PC-9 (cell line): ENCODE measurements around the gene SIGLEC6. TPM values are rescaled to one million over a fixed set of nuclear protein-coding genes. Genes with fewer than 3 reads are reported as not detected.

Experiments
- BruUV-seq: library from RNA; stranded (reverse); fragments of 400-500 nt; replicated peaks from 2 replicates; lab custom pipeline; 2021; lab: Mats Ljungman, UMichigan
- CTCF ChIA-PET: fragments of 300-600 bp; sonication (Branson Sonifier 250); formaldehyde crosslinking; loops from one replicate; lab custom pipeline; 2022; ENCODE audit warnings: antibody characterized with exemption; lab: Charles Lee
- POLR2A ChIA-PET: fragments of 300-600 bp; sonication (Branson Sonifier 250); formaldehyde crosslinking; loops from one replicate; lab custom pipeline; 2022; ENCODE audit warnings: antibody characterized with exemption; ENCODE audit not compliant: unreplicated experiment; lab: Charles Lee
- DNase-seq, 2 experiments: peaks; one replicate each; pipeline versions ENCODE4 v3.0.0 to v3.0.0-alpha.2; 2015 to 2022; ENCODE audit warnings: mixed read lengths in 1 of 2
- H2AFZ ChIP-seq: fragments of 200-600 bp; sonication (generic); 2 replicates; pipeline ENCODE4 v1.8.1; 2017; ENCODE audit warnings: antibody characterized with exemption
- H3F3A ChIP-seq: fragments of 200-600 bp; sonication (generic); 2 replicates; pipeline ENCODE4 v1.8.1; 2017; ENCODE audit warnings: antibody characterized with exemption, mild to moderate bottlenecking, low read depth; ENCODE audit not compliant: insufficient read depth
- H3K27ac ChIP-seq: fragments of 200-600 bp; sonication (generic); 2 replicates; pipeline ENCODE4 v1.6.1; 2016; ENCODE audit warnings: mixed run types
- H3K27me3 ChIP-seq: fragments of 200-600 bp; sonication (generic); 2 replicates; pipeline ENCODE4 v1.6.1; 2016; ENCODE audit warnings: low read depth, mixed run types; ENCODE audit not compliant: insufficient read depth
- H3K36me3 ChIP-seq: fragments of 200-600 bp; sonication (generic); 2 replicates; pipeline ENCODE4 v1.6.1; 2016; ENCODE audit warnings: low read depth, mixed run types
- H3K4me1 ChIP-seq: fragments of 200-600 bp; sonication (generic); replicated peaks from 2 replicates; pipeline ENCODE4 v1.6.1; 2016; ENCODE audit warnings: mixed run types; ENCODE audit not compliant: insufficient read depth
- H3K4me2 ChIP-seq: fragments of 200-600 bp; sonication (generic); 2 replicates; pipeline ENCODE4 v1.6.1; 2017; ENCODE audit warnings: mixed run types
- H3K4me3 ChIP-seq: fragments of 200-600 bp; sonication (generic); 2 replicates; pipeline ENCODE4 v1.6.1; 2016; ENCODE audit warnings: mixed run types
- H3K79me2 ChIP-seq: fragments of 200-600 bp; sonication (generic); 2 replicates; pipeline ENCODE4 v1.6.1; 2017; ENCODE audit warnings: low read depth, mixed run types
- H3K9me2 ChIP-seq: fragments of 200-600 bp; sonication (generic); 2 replicates; pipeline ENCODE4 v1.8.1; 2017; ENCODE audit warnings: mild to moderate bottlenecking; ENCODE audit not compliant: insufficient read depth
- H3K9me3 ChIP-seq: fragments of 200-600 bp; sonication (generic); 2 replicates; pipeline ENCODE4 v1.8.1; 2016; ENCODE audit warnings: low read depth; ENCODE audit not compliant: insufficient read depth
- H4K20me1 ChIP-seq: fragments of 200-600 bp; sonication (generic); 2 replicates; pipeline ENCODE4 v1.8.1; 2017; ENCODE audit not compliant: insufficient read depth
- CTCF ChIP-seq: fragments of 200-600 bp; sonication (generic); conservative IDR thresholded peaks from 2 replicates; pipeline ENCODE4 v1.6.1; 2017; ENCODE audit warnings: mixed run types, antibody characterized with exemption, mild to moderate bottlenecking, moderate library complexity
- EZH2 ChIP-seq: fragments of 200-600 bp; sonication (generic); IDR thresholded peaks from 2 replicates; pipeline ENCODE4 v1.8.0; 2017; ENCODE audit warnings: antibody characterized with exemption, low read depth
- intact Hi-C: fragments of 100-400 bp; cut with micrococcal nuclease; formaldehyde crosslinking; loops from one replicate; pipeline ENCODE4 v1.10.0; 2022; ENCODE audit not compliant: unreplicated experiment
- total RNA-seq: library from RNA; stranded (reverse); gene quantifications from 2 replicates; pipeline ENCODE4 v1.2.3, GENCODE V29; 2021

SIGLEC6 gene
- total RNA-seq, 1 experiment from 2014 or later = not detected

GRCh38 chr19:51507192-51507591, 24.3 kb downstream of the SIGLEC6 start:
- H3K27me3 ChIP-seq = peaks cover 46% of the 10 kb centered on the region
- H3K4me2 ChIP-seq = no peak overlapping the region
- H2AFZ ChIP-seq = no peak overlapping the region
- H3K79me2 ChIP-seq = no peaks in the 10 kb centered on the region
- intact Hi-C loops = no loop called here
- H3K9me3 ChIP-seq = no peaks in the 10 kb centered on the region
- H3F3A ChIP-seq = no peaks in the 10 kb centered on the region
- no peak overlapping the region for H3K27ac ChIP-seq
- H3K36me3 ChIP-seq = no peaks in the 10 kb centered on the region
- no TSS peak for BruUV-seq
- no peak for TF ChIP-seq EZH2
- no peak for TF ChIP-seq CTCF
- CTCF ChIA-PET = no interaction called here
- POLR2A ChIA-PET = no interaction called here
- no peaks in the 10 kb centered on the region for H4K20me1 ChIP-seq
- H3K4me3 ChIP-seq = no peak overlapping the region
- no peaks in the 10 kb centered on the region for H3K9me2 ChIP-seq
- no peaks in the 10 kb centered on the region for H3K4me1 ChIP-seq
- DNase-seq = no peak

- Histone ChIP-seq H3K27ac (no peak overlapping the region), H3K4me3 (no peak overlapping the region), H3K27me3 (peaks cover 54% of the 10 kb centered on the region), H3K4me2 (no peak overlapping the region), H4K20me1 (no peaks in the 10 kb centered on the region), H3K36me3 (no peaks in the 10 kb centered on the region), H3K4me1 (no peaks in the 10 kb centered on the region), H3F3A (no peaks in the 10 kb centered on the region), H3K79me2 (no peaks in the 10 kb centered on the region), H2AFZ (no peak overlapping the region), H3K9me2 (no peaks in the 10 kb centered on the region), H3K9me3 (no peaks in the 10 kb centered on the region)
- TF ChIP-seq EZH2 (no peak), CTCF (no peak)
- no peak for DNase-seq
- BruUV-seq = no TSS peak
- CTCF ChIA-PET = no interaction called here
- POLR2A ChIA-PET = no interaction called here
- intact Hi-C loops = no loop called here
These were observed 25.6 kb downstream of the SIGLEC6 start for GRCh38 chr19:51505904-51506303.

GRCh38 chr19:51503896-51504295, 27.6 kb downstream of the SIGLEC6 start:
- Histone ChIP-seq H2AFZ (no peak overlapping the region), H3K36me3 (no peaks in the 10 kb centered on the region), H3K27ac (no peak overlapping the region), H4K20me1 (no peaks in the 10 kb centered on the region), H3K4me3 (no peak overlapping the region), H3F3A (no peaks in the 10 kb centered on the region), H3K4me1 (no peaks in the 10 kb centered on the region), H3K9me2 (no peaks in the 10 kb centered on the region), H3K9me3 (no peaks in the 10 kb centered on the region), H3K79me2 (no peaks in the 10 kb centered on the region), H3K27me3 (peaks cover 61% of the 10 kb centered on the region), H3K4me2 (no peak overlapping the region)
- no peak for DNase-seq
- POLR2A ChIA-PET = no interaction called here
- no TSS peak for BruUV-seq
- no peak for TF ChIP-seq CTCF
- no peak for TF ChIP-seq EZH2
- intact Hi-C loops = no loop called here
- CTCF ChIA-PET = no interaction called here
